Epithelial cell of esophagus (primary cell): ENCODE measurements around the gene ADGRL2.

Experiments used
- DNase-seq: peaks from one replicate; pipeline ENCODE4 v3.0.0; 2010; ENCODE audit warnings: low read depth
- H3K4me3 ChIP-seq: 2 replicates; pipeline ENCODE4 v1.5.1; 2011; ENCODE audit warnings: mild to moderate bottlenecking, low read length, control low read depth
- TF ChIP-seq, protein P1 (sequence below): IDR thresholded peaks from 2 replicates; pipeline ENCODE4 v1.5.1; 2011; ENCODE audit warnings: low read depth, mild to moderate bottlenecking, low read length, control low read depth, inconsistent platforms; ENCODE audit not compliant: insufficient read depth; ENCODE audit errors: missing control alignments

The ADGRL2 gene

DNA sequence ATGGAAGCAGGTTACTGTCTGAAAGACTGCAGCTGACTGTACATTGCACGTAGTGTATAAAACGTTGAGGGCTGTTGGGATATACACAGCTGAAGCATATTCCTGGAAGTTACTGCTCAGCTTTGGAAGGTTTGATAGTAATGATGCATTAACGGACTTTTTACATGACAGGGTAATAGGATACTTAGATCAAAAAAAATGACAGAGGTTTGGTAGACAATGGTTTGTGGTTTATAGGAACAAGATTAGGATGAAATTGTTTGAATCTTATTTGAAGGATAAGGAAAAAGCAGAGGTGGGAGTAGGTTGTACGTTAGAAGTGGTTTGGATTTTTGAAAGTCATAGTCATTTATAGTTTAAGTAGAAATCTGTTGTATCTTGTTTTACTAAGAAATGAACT, 33.0 kb downstream of the ADGRL2 start:
- TF ChIP-seq, protein P1, sequence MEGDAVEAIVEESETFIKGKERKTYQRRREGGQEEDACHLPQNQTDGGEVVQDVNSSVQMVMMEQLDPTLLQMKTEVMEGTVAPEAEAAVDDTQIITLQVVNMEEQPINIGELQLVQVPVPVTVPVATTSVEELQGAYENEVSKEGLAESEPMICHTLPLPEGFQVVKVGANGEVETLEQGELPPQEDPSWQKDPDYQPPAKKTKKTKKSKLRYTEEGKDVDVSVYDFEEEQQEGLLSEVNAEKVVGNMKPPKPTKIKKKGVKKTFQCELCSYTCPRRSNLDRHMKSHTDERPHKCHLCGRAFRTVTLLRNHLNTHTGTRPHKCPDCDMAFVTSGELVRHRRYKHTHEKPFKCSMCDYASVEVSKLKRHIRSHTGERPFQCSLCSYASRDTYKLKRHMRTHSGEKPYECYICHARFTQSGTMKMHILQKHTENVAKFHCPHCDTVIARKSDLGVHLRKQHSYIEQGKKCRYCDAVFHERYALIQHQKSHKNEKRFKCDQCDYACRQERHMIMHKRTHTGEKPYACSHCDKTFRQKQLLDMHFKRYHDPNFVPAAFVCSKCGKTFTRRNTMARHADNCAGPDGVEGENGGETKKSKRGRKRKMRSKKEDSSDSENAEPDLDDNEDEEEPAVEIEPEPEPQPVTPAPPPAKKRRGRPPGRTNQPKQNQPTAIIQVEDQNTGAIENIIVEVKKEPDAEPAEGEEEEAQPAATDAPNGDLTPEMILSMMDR, result no peak
- H3K4me3 ChIP-seq, result no peak overlapping the region
- DNase-seq, result no peak

DNA sequence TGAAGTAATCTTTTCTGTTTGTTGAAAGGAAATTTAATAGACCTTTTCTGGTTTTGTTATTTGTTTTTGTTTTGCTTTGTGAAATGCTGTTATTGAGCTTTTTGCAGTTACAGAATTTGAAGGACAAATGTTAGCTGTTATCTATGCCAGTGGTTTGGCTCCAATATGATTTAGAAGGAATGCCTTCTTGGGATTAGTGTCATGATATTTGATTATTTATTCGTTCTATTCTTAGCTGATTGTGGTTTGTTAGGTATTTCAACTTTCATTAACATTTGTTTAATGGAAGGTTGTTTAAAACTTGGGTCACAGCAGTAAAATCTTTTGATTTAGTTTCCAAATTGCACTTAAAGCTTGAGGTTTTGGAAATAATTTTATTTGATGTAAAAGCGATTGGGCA, 33.5 kb downstream of the ADGRL2 start:
- H3K4me3 ChIP-seq, result no peak overlapping the region
- TF ChIP-seq, protein P1, result no peak
- no peak for DNase-seq

DNA sequence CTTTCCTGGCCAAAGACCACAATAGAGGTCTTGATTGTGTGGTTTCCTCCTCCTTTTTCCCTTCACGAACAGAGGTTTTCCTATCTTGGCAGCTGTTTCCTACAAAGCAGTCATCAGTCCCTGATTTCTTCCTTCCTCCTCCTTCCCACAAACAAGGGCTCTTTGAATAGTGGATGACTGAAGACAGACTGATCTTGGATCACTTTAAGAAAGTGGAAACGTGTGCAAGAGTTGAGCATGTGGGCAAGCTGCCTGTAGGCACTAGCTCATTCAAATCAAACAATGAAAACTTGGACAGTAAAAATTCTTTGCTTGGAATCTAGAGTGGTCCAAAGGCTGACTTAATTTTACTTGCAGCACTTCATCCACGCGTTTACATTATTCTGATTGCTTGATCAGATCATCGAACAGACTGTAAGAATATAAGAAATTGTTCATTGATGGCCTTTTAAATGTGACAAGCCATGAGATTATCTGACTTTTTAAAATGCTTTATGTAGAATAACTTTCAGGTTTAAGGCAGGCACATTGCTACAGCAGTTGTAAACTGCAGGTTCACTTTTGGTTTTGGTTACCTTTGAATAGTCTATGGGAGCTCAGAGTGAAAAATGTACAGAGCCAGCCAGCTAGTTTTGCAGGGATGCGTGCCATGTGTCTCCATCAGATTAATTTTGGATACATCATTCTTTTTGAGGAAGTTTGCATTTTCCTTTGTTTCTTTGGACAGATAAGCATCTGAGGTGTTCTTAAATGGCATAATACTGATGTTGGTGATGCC, 34.4 kb downstream of the ADGRL2 start:
- H3K4me3 ChIP-seq, result no peak overlapping the region
- TF ChIP-seq, protein P1, result no peak
- no peak for DNase-seq

DNA sequence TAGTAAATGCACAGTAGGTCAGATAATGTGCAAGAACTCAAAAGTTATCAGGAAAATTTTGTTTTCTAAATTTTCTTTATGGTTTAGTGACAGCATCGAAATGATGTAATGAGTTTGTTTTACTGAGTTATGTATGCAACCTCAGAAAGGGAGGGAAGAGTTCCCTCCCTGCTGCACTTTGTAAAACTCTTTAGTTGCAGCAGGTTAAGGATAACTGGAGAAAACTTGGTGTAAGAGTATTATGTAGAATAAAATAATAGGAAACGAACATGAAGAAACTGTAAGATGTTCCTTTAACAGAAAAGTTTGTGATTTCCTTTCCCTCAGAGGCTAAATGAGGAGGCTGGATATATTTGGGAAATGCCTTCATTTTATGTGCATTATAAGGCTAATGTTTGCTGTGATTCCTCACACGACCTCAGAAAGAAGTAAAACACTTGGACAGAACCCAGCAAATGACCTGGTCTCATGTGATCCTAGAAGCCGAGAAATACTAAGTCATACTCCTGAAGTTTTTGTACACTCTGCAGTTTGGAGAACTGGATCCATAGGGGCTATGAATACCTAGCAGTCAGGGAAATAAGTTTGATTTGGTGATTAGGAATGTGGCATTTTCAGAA, 35.4 kb downstream of the ADGRL2 start:
- TF ChIP-seq, protein P1, result no peak
- H3K4me3 ChIP-seq, result no peak overlapping the region
- DNase-seq, result no peak

DNA sequence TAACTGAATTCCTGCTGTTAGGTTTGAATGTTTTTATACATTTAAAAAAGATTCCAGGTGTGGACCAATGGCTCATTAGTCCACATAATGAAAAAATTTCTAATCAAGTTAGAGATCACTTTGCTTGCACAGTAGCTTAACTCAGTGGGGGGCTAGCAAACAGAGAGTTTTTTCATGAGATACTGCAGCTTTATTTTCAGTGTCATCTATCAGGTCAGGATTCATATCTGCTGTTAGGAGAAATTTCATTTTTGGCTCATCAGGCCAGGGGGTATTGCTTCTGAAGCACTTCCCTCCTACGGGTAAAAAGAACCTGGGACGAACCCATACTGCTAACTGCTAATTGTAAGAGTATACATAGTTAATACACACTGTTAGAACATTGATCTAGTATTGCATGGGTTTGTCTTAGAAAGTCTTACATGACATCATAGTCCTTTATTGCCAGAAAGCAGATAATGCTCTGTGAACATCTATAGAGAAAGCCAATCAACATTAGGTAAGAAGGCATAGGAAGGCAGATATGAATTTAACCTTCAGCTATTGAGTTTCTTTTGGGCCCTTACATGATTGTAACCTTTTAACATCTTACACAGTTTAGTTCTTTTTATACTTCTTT, 38.0 kb downstream of the ADGRL2 start:
- no peak overlapping the region for H3K4me3 ChIP-seq
- TF ChIP-seq, protein P1, result no peak
- DNase-seq, result no peak

DNA sequence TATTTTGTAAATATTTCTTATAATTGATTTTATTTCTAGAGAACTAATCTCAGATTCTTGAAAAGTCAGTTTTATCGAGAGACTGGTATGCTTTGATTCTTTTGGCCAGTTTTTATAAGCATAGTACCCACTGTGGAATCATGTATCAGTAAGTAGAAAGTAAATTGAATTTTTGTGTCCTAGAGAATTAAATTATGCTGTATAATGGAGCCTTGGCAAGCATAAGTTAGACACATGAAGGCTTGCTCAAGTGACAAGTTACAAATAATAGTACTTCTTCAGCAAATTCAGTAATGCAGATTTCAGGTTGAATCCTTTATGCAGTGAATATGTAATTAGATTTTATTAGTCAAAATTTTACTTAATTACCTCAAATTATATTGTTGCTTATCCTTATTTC, 40.1 kb downstream of the ADGRL2 start:
- H3K4me3 ChIP-seq, result no peak overlapping the region
- TF ChIP-seq, protein P1, result no peak
- no peak for DNase-seq
